H9 (cell line): Measurements from ENCODE around the gene NAA15. TPM values are rescaled to one million over a fixed set of nuclear protein-coding genes. Genes with fewer than 3 reads are reported as not detected.

ENCODE experiments used
- DNase-seq: peaks from one replicate; pipeline ENCODE4 v3.0.0-alpha.2; 2017
- H2AFZ ChIP-seq: one replicate; pipeline ENCODE4 v1.6.1; 2013; ENCODE audit warnings: mild to moderate bottlenecking, low read length, control low read depth, moderate library complexity
- H2AK5ac ChIP-seq: 2 replicates; pipeline ENCODE4 v1.6.1; 2013; ENCODE audit warnings: low read length, control low read depth, mixed read lengths; ENCODE audit not compliant: insufficient read length
- H2BK120ac ChIP-seq: one replicate; pipeline ENCODE4 v1.6.1; 2013; ENCODE audit warnings: low read depth, mild to moderate bottlenecking, low read length, control low read depth, inconsistent platforms; ENCODE audit not compliant: poor library complexity, severe bottlenecking
- H2BK12ac ChIP-seq: 2 replicates; pipeline ENCODE4 v1.6.1; 2013; ENCODE audit warnings: low read length, control low read depth, mixed read lengths, low read depth; ENCODE audit not compliant: insufficient read length
- H2BK15ac ChIP-seq: 2 replicates; pipeline ENCODE4 v1.6.1; 2013; ENCODE audit warnings: low read depth, low read length, control low read depth
- H2BK20ac ChIP-seq: one replicate; pipeline ENCODE4 v1.6.1; 2013; ENCODE audit warnings: low read depth, mild to moderate bottlenecking, low read length, control low read depth, inconsistent platforms; ENCODE audit not compliant: poor library complexity, severe bottlenecking
- H2BK5ac ChIP-seq: 2 replicates; pipeline ENCODE4 v1.6.1; 2013; ENCODE audit warnings: low read length, control low read depth, mixed read lengths; ENCODE audit not compliant: insufficient read length
- H3K14ac ChIP-seq: 2 replicates; pipeline ENCODE4 v1.6.1; 2013; ENCODE audit warnings: low read length, control low read depth; ENCODE audit not compliant: insufficient read depth
- H3K18ac ChIP-seq: 2 replicates; pipeline ENCODE4 v1.6.1; 2013; ENCODE audit warnings: low read depth, mild to moderate bottlenecking, mixed read lengths, low read length, control low read depth; ENCODE audit not compliant: insufficient read length
- H3K23ac ChIP-seq: 2 replicates; pipeline ENCODE4 v1.6.1; 2013; ENCODE audit warnings: low read length, control low read depth, mixed read lengths, low read depth; ENCODE audit not compliant: insufficient read length
- H3K23me2 ChIP-seq: 2 replicates; pipeline ENCODE4 v1.6.1; 2013; ENCODE audit warnings: low read depth, mild to moderate bottlenecking, mixed read lengths, low read length, control low read depth; ENCODE audit not compliant: insufficient read length, poor library complexity, severe bottlenecking
- H3K27ac ChIP-seq: 2 replicates; pipeline ENCODE4 v1.5.1; 2013; ENCODE audit warnings: low read length, control low read depth, mixed read lengths, low read depth; ENCODE audit not compliant: insufficient read length
- H3K27me3 ChIP-seq: 2 replicates; pipeline ENCODE4 v1.6.1; 2013; ENCODE audit warnings: low read length, control low read depth, inconsistent platforms; ENCODE audit not compliant: insufficient read depth
- H3K4ac ChIP-seq: 2 replicates; pipeline ENCODE4 v1.6.1; 2013; ENCODE audit warnings: low read depth, mild to moderate bottlenecking, control low read depth, inconsistent platforms, low read length, moderate library complexity
- H3K4me1 ChIP-seq: 2 replicates; pipeline ENCODE4 v1.6.1; 2013; ENCODE audit warnings: low read length, control low read depth, inconsistent platforms; ENCODE audit not compliant: insufficient read depth
- H3K4me2 ChIP-seq: 2 replicates; pipeline ENCODE4 v1.6.1; 2013; ENCODE audit warnings: low read length, control low read depth, mixed read lengths; ENCODE audit not compliant: insufficient read length, insufficient read depth
- H3K56ac ChIP-seq: 2 replicates; pipeline ENCODE4 v1.6.1; 2013; ENCODE audit warnings: low read depth, mild to moderate bottlenecking, mixed read lengths, low read length, control low read depth; ENCODE audit not compliant: insufficient read length
- H3K79me1 ChIP-seq: 2 replicates; pipeline ENCODE4 v1.6.1; 2013; ENCODE audit warnings: low read depth, mild to moderate bottlenecking, moderate library complexity, low read length, control low read depth, inconsistent platforms; ENCODE audit not compliant: insufficient read depth, poor library complexity, severe bottlenecking
- H3K79me2 ChIP-seq: 2 replicates; pipeline ENCODE4 v1.6.1; 2013; ENCODE audit warnings: low read length, control low read depth, inconsistent platforms; ENCODE audit not compliant: insufficient read depth
- H3K9ac ChIP-seq: 2 replicates; pipeline ENCODE4 v1.6.1; 2013; ENCODE audit warnings: low read length, control low read depth, mixed read lengths; ENCODE audit not compliant: insufficient read length; ENCODE audit errors: extremely low read depth
- H3K9me3 ChIP-seq: one replicate; pipeline ENCODE4 v1.6.1; 2013; ENCODE audit warnings: low read depth, low read length, inconsistent platforms; ENCODE audit not compliant: control insufficient read depth
- H3T11ph ChIP-seq: one replicate; pipeline ENCODE4 v1.6.1; 2013; ENCODE audit warnings: mild to moderate bottlenecking, low read length, control low read depth, inconsistent platforms
- H4K20me1 ChIP-seq: one replicate; pipeline ENCODE4 v1.6.1; 2013; ENCODE audit not compliant: control insufficient read depth, insufficient read length, insufficient read depth
- H4K5ac ChIP-seq: 2 replicates; pipeline ENCODE4 v1.6.1; 2013; ENCODE audit warnings: low read depth, mild to moderate bottlenecking, mixed read lengths, low read length, control low read depth; ENCODE audit not compliant: insufficient read length
- H4K8ac ChIP-seq: replicated peaks from 2 replicates; pipeline ENCODE4 v1.6.1; 2013; ENCODE audit warnings: low read length, control low read depth, mixed read lengths, low read depth; ENCODE audit not compliant: insufficient read length
- H4K91ac ChIP-seq: 2 replicates; pipeline ENCODE4 v1.6.1; 2013; ENCODE audit warnings: low read depth, mild to moderate bottlenecking, moderate library complexity, mixed read lengths, low read length, control low read depth; ENCODE audit not compliant: insufficient read length
- H3K27ac Mint-ChIP-seq, 3 experiments: 2 replicates in 2 of 3; 3 replicates in 1 of 3; pipeline ENCODE4 v1.8.0; 2020 to 2021; ENCODE audit warnings: mixed read lengths in 3 of 3, mild to moderate bottlenecking in 1 of 3, moderate library complexity in 1 of 3
- H3K27me3 Mint-ChIP-seq: 2 replicates; pipeline ENCODE4 v1.8.0; 2021; ENCODE audit warnings: low read depth, mild to moderate bottlenecking, moderate library complexity, mixed read lengths
- H3K36me3 Mint-ChIP-seq, 3 experiments: 2 replicates in 2 of 3; 3 replicates in 1 of 3; pipeline ENCODE4 v1.8.0; 2020 to 2021; ENCODE audit warnings: low read depth in 3 of 3, mixed read lengths in 3 of 3; ENCODE audit not compliant: insufficient read depth in 1 of 3
- H3K4me1 Mint-ChIP-seq, 2 experiments: 2 replicates each; pipeline ENCODE4 v1.8.0; 2020; ENCODE audit warnings: mixed read lengths in 2 of 2
- H3K4me3 Mint-ChIP-seq, 2 experiments: 2 replicates in 1 of 2; 3 replicates in 1 of 2; pipeline ENCODE4 v1.8.0; 2020 to 2021; ENCODE audit warnings: mild to moderate bottlenecking in 2 of 2, mixed read lengths in 2 of 2, moderate library complexity in 1 of 2
- H3K9me3 Mint-ChIP-seq, 2 experiments: 2 replicates in 1 of 2; 3 replicates in 1 of 2; pipeline ENCODE4 v1.8.0; 2020; ENCODE audit warnings: mild to moderate bottlenecking in 2 of 2, mixed read lengths in 2 of 2, moderate library complexity in 1 of 2
- CTCF ChIP-seq: fragments of 200-600 bp; sonication (generic); conservative IDR thresholded peaks from 3 replicates; pipeline ENCODE4 v1.8.0; 2021; ENCODE audit warnings: antibody characterized with exemption, mild to moderate bottlenecking
- total RNA-seq: library from RNA; stranded (reverse); gene quantifications from 2 replicates; pipeline ENCODE4 v1.2.1, GENCODE V29; 2021

Gene NAA15
- total RNA-seq, 1 experiment from 2014 or later: 115 TPM

DNA sequence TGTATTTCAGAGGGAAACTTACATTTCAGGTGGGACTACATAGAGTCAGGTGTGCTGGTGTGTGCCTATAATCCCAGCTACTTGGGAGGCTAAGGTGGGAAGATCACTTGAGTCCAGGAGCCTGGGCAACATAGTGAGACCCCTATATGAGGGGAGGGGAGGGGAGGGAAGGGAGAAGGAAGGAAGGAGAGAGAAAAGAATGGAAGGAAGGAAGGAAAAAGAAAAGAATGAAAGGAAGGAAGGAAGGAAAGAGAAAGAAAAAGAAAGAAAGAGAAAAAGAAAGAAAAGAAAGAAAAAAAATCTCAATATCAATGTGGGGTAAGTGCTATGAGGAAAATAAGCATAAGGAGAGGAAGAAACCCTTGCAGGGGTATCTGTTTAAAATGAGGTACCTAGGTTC lies 109.0 kb downstream of the NAA15 start:
- Histone ChIP-seq H3K9ac (no peak overlapping the region), H3K23me2 (no peaks in the 10 kb centered on the region), H2BK5ac (no peak overlapping the region), H3K56ac (no peak overlapping the region), H2BK12ac (no peak overlapping the region), H2BK20ac (no peak overlapping the region), H4K20me1 (no peaks in the 10 kb centered on the region), H2BK15ac (no peak overlapping the region), H3K79me1 (no peaks in the 10 kb centered on the region), H4K5ac (no peak overlapping the region), H3K4me1 (no peaks in the 10 kb centered on the region), H3K27ac (no peak overlapping the region), H2AFZ (no peak overlapping the region), H4K8ac (no peak overlapping the region), H3K4me2 (no peak overlapping the region), H3K18ac (no peak overlapping the region), H3K79me2 (no peaks in the 10 kb centered on the region), H3K27me3 (no peaks in the 10 kb centered on the region), H3T11ph (no peak overlapping the region), H3K4ac (no peak overlapping the region), H2BK120ac (no peak overlapping the region), H3K23ac (no peak overlapping the region), H4K91ac (no peak overlapping the region), H3K9me3 (no peaks in the 10 kb centered on the region), H3K14ac (no peak overlapping the region), H2AK5ac (no peak overlapping the region)
- H3K4me3 Mint-ChIP-seq: no peak overlapping the region
- H3K36me3 Mint-ChIP-seq: peaks cover 19 to 22% (median 22%) of the 10 kb centered on the region in 3 experiments
- TF ChIP-seq CTCF: no peak
- H3K27ac Mint-ChIP-seq: no peak overlapping the region
- peaks cover 0 to 4% of the 10 kb centered on the region in 2 experiments; a peak in 1 of 4 replicates for H3K4me1 Mint-ChIP-seq
- no peaks in the 10 kb centered on the region; the same call in 1 of the 2 replicates for H3K27me3 Mint-ChIP-seq
- DNase-seq: no peak
- peaks cover 14 to 19% of the 10 kb centered on the region in 2 experiments for H3K9me3 Mint-ChIP-seq
